T-cell (primary cell): ENCODE results near the gene MCRIP2. TPM values are rescaled to one million over a fixed set of nuclear protein-coding genes. Genes with fewer than 3 reads are reported as not detected.
A peak's percentile ranks its signal among the peaks of the same experiment; 100 is the strongest.

Experiments used
- ATAC-seq, 4 experiments: fragments of 200-7000 bp in 3 of 4; fragments of 150-1000 bp in 1 of 4; cut with Tn5 transposase; replicated peaks in 1 of 4; 1 replicate in 3 of 4; 2 replicates in 1 of 4; pipeline ENCODE4 v1.10.0; 2021; ENCODE audit warnings: moderate library complexity in 3 of 4, mild to moderate bottlenecking in 2 of 4, moderate number of reproducible peaks in 1 of 4
- CTCF ChIA-PET, 2 donors: fragments of 300-600 bp; sonication (Branson Sonifier 250); formaldehyde crosslinking; loops; one replicate each; lab custom pipeline; 2022; ENCODE audit warnings: antibody characterized with exemption in 2 of 2; lab: Charles Lee
- POLR2A ChIA-PET, 2 donors: fragments of 300-600 bp; sonication (Branson Sonifier 250); formaldehyde crosslinking; loops; one replicate each; lab custom pipeline; 2022; ENCODE audit warnings: antibody characterized with exemption in 2 of 2; lab: Charles Lee
- DNase-seq, 35 experiments: peaks; one replicate each; pipeline versions ENCODE4 v3.0.0 to v3.0.0-alpha.2; 2013 to 2023
- H3K27ac ChIP-seq: one replicate; pipeline ENCODE4 v1.5.1; 2013; ENCODE audit warnings: low read length
- H3K27me3 ChIP-seq, 2 experiments: replicated peaks in 1 of 2; 1 replicate in 1 of 2; 2 replicates in 1 of 2; pipeline versions ENCODE4 v1.6.1 to v1.7.0; 2013; ENCODE audit warnings: low read length in 1 of 2, mixed read lengths in 1 of 2; ENCODE audit not compliant: control insufficient read depth in 2 of 2, insufficient read depth in 2 of 2; ENCODE audit errors: extremely low read depth in 1 of 2
- H3K36me3 ChIP-seq, 2 donors: 1 replicate in 1 of 2; 2 replicates in 1 of 2; pipeline versions ENCODE4 v1.6.1 to v1.7.0; 2013; ENCODE audit warnings: low read length in 1 of 2; ENCODE audit not compliant: control insufficient read depth in 2 of 2, insufficient read depth in 1 of 2; ENCODE audit errors: extremely low read depth in 1 of 2
- H3K4me1 ChIP-seq, 2 experiments: 1 replicate in 1 of 2; 2 replicates in 1 of 2; pipeline versions ENCODE4 v1.6.1 to v1.7.0; 2013; ENCODE audit warnings: low read length in 2 of 2, mixed read lengths in 1 of 2; ENCODE audit not compliant: insufficient read depth in 2 of 2, control insufficient read depth in 1 of 2; ENCODE audit errors: extremely low read depth in 1 of 2
- H3K4me3 ChIP-seq, 2 donors: 1 replicate in 1 of 2; 2 replicates in 1 of 2; pipeline versions ENCODE4 v1.5.1 to v1.7.0; 2013; ENCODE audit warnings: mild to moderate bottlenecking in 2 of 2, low read length in 1 of 2, moderate library complexity in 1 of 2; ENCODE audit not compliant: control insufficient read depth in 1 of 2; ENCODE audit errors: extremely low read depth in 1 of 2
- H3K9me3 ChIP-seq: 2 replicates; pipeline ENCODE4 v1.7.0; 2013
- H3K27ac Mint-ChIP-seq, 2 donors: one replicate each; pipeline ENCODE4 v1.8.0; 2020 to 2021; ENCODE audit warnings: mild to moderate bottlenecking in 2 of 2, mixed read lengths in 2 of 2
- H3K27me3 Mint-ChIP-seq, 2 donors: one replicate each; pipeline ENCODE4 v1.8.0; 2021 to 2022; ENCODE audit warnings: mixed read lengths in 2 of 2
- H3K36me3 Mint-ChIP-seq: one replicate; pipeline ENCODE4 v1.8.0; 2021; ENCODE audit warnings: mixed read lengths
- H3K4me1 Mint-ChIP-seq, 3 donors: one replicate each; pipeline ENCODE4 v1.8.0; 2020 to 2022; ENCODE audit warnings: mixed read lengths in 3 of 3, mild to moderate bottlenecking in 1 of 3
- H3K4me3 Mint-ChIP-seq, 3 donors: one replicate each; pipeline ENCODE4 v1.8.0; 2020 to 2022; ENCODE audit warnings: mild to moderate bottlenecking in 3 of 3, mixed read lengths in 3 of 3, moderate library complexity in 3 of 3
- H3K9me3 Mint-ChIP-seq, 3 donors: one replicate each; pipeline ENCODE4 v1.8.0; 2020 to 2022; ENCODE audit warnings: mixed read lengths in 3 of 3
- WGBS: methylation state at CpG from one replicate; pipeline ENCODE4 v1.1.5; 2013; ENCODE audit warnings: missing lambda C conversion rate; ENCODE audit not compliant: insufficient coverage; 5-methylcytosine and 5-hydroxymethylcytosine counted together
- total RNA-seq, 35 experiments: library from RNA in 6 of 35; stranded (reverse) in 6 of 35; fragments of 120-200 nt in 1 of 35; gene quantifications; one replicate each; pipeline versions ENCODE4 v1.2.1 to v1.2.4 and lab custom pipeline; 2013 to 2026

The MCRIP2 gene
- total RNA-seq, 5 donors from 2014 or later (not counting 1 experiment from before 2014, with no cell fraction given) = 19.1 to 43.0 (median 40.0) TPM

DNA sequence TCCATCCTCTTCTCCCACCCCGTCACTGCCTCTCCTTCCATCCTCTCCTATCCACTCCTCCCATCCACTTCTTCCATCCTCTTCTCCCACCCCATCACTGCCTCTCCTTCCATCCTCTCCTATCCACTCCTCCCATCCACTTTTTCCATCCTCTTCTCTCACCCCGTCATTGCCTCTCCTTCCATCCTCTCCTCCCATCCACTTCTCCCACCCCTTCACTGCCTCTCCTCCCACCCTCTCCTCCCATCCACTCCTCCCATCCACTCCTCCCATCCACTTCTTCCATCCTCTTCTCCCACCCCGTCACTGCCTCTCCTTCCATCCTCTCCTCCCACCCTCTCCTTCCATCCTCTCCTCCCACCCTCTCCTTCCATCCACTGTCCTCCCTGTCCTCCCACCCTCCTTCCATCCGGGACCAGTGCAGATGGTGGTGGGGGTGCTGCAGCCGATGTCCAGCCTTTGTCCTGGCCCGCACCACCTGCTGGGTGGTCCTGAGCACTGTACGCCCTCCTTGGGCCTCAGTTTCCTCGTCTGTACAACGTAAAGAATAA, 9.7 kb upstream of the MCRIP2 start:
- Mint-ChIP-seq H3K9me3 (no peaks in the 10 kb centered on the region), H3K27me3 (peaks cover 0 to 3% of the 10 kb centered on the region in 2 donors), H3K4me1 (peaks cover 6 to 8% (median 7%) of the 10 kb centered on the region in 3 donors), H3K36me3 (no peaks in the 10 kb centered on the region), H3K27ac (no peak overlapping the region), H3K4me3 (no peak overlapping the region)
- WGBS = 72% methylated on average over 5 of the region's 9 CpGs
- CTCF ChIA-PET = no interaction called here
- Histone ChIP-seq H3K36me3 (peaks cover 9% of the 10 kb centered on the region in 2 donors), H3K27ac (no peak overlapping the region), H3K4me3 (no peak overlapping the region), H3K4me1 (peaks cover 5 to 26% of the 10 kb centered on the region in 2 experiments), H3K9me3 (no peaks in the 10 kb centered on the region), H3K27me3 (no peaks in the 10 kb centered on the region)
- no peak for DNase-seq
- ATAC-seq = no peak
- POLR2A ChIA-PET = no interaction called here

GRCh38 chr16:632486-633335, 8.9 kb upstream of the MCRIP2 start:
- no peaks in the 10 kb centered on the region for H3K36me3 Mint-ChIP-seq
- CTCF ChIA-PET = no interaction called here
- DNase-seq = no peak

GRCh38 chr16:633336-634050, 8.1 kb upstream of the MCRIP2 start:
- no peak overlapping the region for H3K27ac Mint-ChIP-seq
- H3K4me1 Mint-ChIP-seq = peaks cover 7 to 8% (median 8%) of the 10 kb centered on the region in 3 donors
- H3K9me3 Mint-ChIP-seq = no peaks in the 10 kb centered on the region
- no peaks in the 10 kb centered on the region for H3K27me3 ChIP-seq
- ChIA-PET CTCF (no interaction called here), POLR2A (no interaction called here)
- peaks cover 9 to 34% of the 10 kb centered on the region in 2 experiments for H3K4me1 ChIP-seq
- 98% methylated on average over 74 of the region's 74 CpGs for WGBS
- no peak overlapping the region for H3K4me3 Mint-ChIP-seq
- H3K36me3 ChIP-seq = peaks cover 5 to 9% of the 10 kb centered on the region in 2 donors
- no peaks in the 10 kb centered on the region for H3K36me3 Mint-ChIP-seq
- peaks cover 0 to 3% of the 10 kb centered on the region in 2 donors for H3K27me3 Mint-ChIP-seq
- H3K4me3 ChIP-seq = no peak overlapping the region
- no peak for DNase-seq
- H3K27ac ChIP-seq = no peak overlapping the region
- H3K9me3 ChIP-seq = no peaks in the 10 kb centered on the region
- ATAC-seq = no peak

More at GRCh38 chr16:632486-633335, 8.9 kb upstream of the MCRIP2 start:
- H3K27ac Mint-ChIP-seq = no peak overlapping the region
- Histone ChIP-seq H3K36me3 (peaks cover 5 to 9% of the 10 kb centered on the region in 2 donors), H3K4me3 (no peak overlapping the region), H3K27ac (no peak overlapping the region), H3K27me3 (no peaks in the 10 kb centered on the region), H3K4me1 (peaks cover 9 to 32% of the 10 kb centered on the region in 2 experiments), H3K9me3 (no peaks in the 10 kb centered on the region)
- peaks cover 0 to 3% of the 10 kb centered on the region in 2 donors for H3K27me3 Mint-ChIP-seq
- no peak for ATAC-seq
- H3K9me3 Mint-ChIP-seq = no peaks in the 10 kb centered on the region
- POLR2A ChIA-PET = no interaction called here
- H3K4me3 Mint-ChIP-seq = no peak overlapping the region
- H3K4me1 Mint-ChIP-seq = peaks cover 7 to 8% (median 8%) of the 10 kb centered on the region in 3 donors
- 96% methylated on average over 65 of the region's 67 CpGs for WGBS

- H3K27me3 Mint-ChIP-seq = peaks cover 0 to 3% of the 10 kb centered on the region in 2 donors
- no peaks in the 10 kb centered on the region for H3K9me3 Mint-ChIP-seq
- 97% methylated on average over 18 of the region's 22 CpGs for WGBS
- H3K9me3 ChIP-seq = no peaks in the 10 kb centered on the region
- ATAC-seq (no peak), DNase-seq (no peak)
- no peak overlapping the region for H3K27ac Mint-ChIP-seq
- no peak overlapping the region for H3K4me3 ChIP-seq
- H3K4me3 Mint-ChIP-seq = peak overlapping the region; percentile 50 to 68 (median 60)
- no peaks in the 10 kb centered on the region for H3K36me3 Mint-ChIP-seq
- no peaks in the 10 kb centered on the region for H3K27me3 ChIP-seq
- H3K36me3 ChIP-seq = peaks cover 5 to 9% of the 10 kb centered on the region in 2 donors
- H3K4me1 Mint-ChIP-seq = peaks cover 7 to 8% (median 8%) of the 10 kb centered on the region in 3 donors
- peaks cover 9 to 34% of the 10 kb centered on the region in 2 experiments for H3K4me1 ChIP-seq
- ChIA-PET CTCF (no interaction called here), POLR2A (no interaction called here)
- no peak overlapping the region for H3K27ac ChIP-seq
Observed at GRCh38 chr16:634051-634670, 7.5 kb upstream of the MCRIP2 start.

DNA sequence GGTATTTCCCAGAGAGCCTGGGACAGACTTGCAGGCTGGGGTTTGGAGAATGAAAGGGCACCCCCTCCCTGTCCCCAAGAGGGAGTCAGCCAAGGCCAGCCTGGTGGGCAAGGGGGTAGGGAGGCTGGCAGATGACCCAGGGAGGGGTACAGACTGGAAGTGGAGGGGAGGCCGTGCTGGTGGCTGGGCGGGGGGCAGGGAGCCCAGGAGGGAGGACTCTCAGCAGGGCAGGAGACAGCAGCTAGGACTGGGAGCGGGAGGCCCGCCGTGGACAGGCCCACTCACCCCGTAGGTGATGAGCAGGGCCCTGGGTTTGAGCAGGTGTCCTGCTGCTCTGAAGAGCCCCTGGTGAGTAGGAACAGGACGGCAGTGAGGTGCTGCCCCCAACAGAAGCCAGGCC, 6.6 kb upstream of the MCRIP2 start:
- H3K9me3 Mint-ChIP-seq = no peaks in the 10 kb centered on the region
- H3K36me3 ChIP-seq = peaks cover 5 to 9% of the 10 kb centered on the region in 2 donors
- 50% methylated on average over 1 of the region's 7 CpGs for WGBS
- peaks cover 9 to 34% of the 10 kb centered on the region in 2 experiments for H3K4me1 ChIP-seq
- H3K27ac ChIP-seq = no peak overlapping the region
- H3K4me1 Mint-ChIP-seq = peaks cover 7 to 8% (median 8%) of the 10 kb centered on the region in 3 donors
- no peaks in the 10 kb centered on the region for H3K27me3 ChIP-seq
- ChIA-PET CTCF (no interaction called here), POLR2A (no interaction called here)
- H3K36me3 Mint-ChIP-seq = no peaks in the 10 kb centered on the region
- H3K27me3 Mint-ChIP-seq = peaks cover 0 to 3% of the 10 kb centered on the region in 2 donors
- no peaks in the 10 kb centered on the region for H3K9me3 ChIP-seq
- DNase-seq = no peak
- H3K4me3 ChIP-seq = peak overlapping the region in 1 of 2 donors; percentile 87
- H3K4me3 Mint-ChIP-seq = peak overlapping the region; percentile 62 to 74 (median 68)
- H3K27ac Mint-ChIP-seq = no peak overlapping the region
- ATAC-seq = no peak
